Psoas muscle (tissue), 8 donors: Measurements from ENCODE around the gene PGBD2. TPM values are rescaled to one million over a fixed set of nuclear protein-coding genes. Genes with fewer than 3 reads are reported as not detected.

Experiments
- ATAC-seq, 4 donors: fragments of 200-7000 bp; cut with Tn5 transposase; one replicate each; pipeline ENCODE4 v1.9.1; 2020; ENCODE audit warnings: moderate library complexity in 3 of 4, mild to moderate bottlenecking in 2 of 4
- DNase-seq, 2 donors: peaks; one replicate each; pipeline ENCODE4 v3.0.0-alpha.2; 2020
- H3K27ac ChIP-seq: fragments of 200-600 bp; one replicate; pipeline ENCODE4 v1.8.0; 2022
- H3K27me3 ChIP-seq, 3 donors: fragments of 200-600 bp in 1 of 3; one replicate each; pipeline versions ENCODE4 v1.6.1 to v1.8.0; 2013 to 2022; ENCODE audit warnings: low read length in 2 of 3, mild to moderate bottlenecking in 2 of 3, moderate library complexity in 1 of 3; ENCODE audit not compliant: insufficient read depth in 3 of 3
- H3K36me3 ChIP-seq, 2 donors: fragments of 200-600 bp in 1 of 2; one replicate each; pipeline versions ENCODE4 v1.6.1 to v1.8.0; 2013 to 2022; ENCODE audit warnings: low read depth in 1 of 2, mild to moderate bottlenecking in 1 of 2, moderate library complexity in 1 of 2; ENCODE audit not compliant: insufficient read depth in 1 of 2
- H3K4me1 ChIP-seq: fragments of 200-600 bp; one replicate; pipeline ENCODE4 v1.8.0; 2022
- H3K4me3 ChIP-seq: fragments of 200-600 bp; one replicate; pipeline ENCODE4 v1.8.0; 2022; ENCODE audit warnings: mild to moderate bottlenecking
- H3K9me3 ChIP-seq: fragments of 200-600 bp; one replicate; pipeline ENCODE4 v1.8.0; 2022
- WGBS, 3 donors: extraction: QIAGEN DNeasy Blood & Tissue Kit; methylation state at CpG; one replicate each; pipeline versions ENCODE4 v1.1.6 to v1.1.7; 2013; 5-methylcytosine and 5-hydroxymethylcytosine counted together
- intact Hi-C, 2 donors: fragments of 100-400 bp; cut with DNase I; formaldehyde crosslinking; loops; one replicate each; pipeline versions ENCODE4 v1.11.0 to v1.14.2; 2022
- polyA plus RNA-seq, 3 donors: library from polyadenylated mRNA; stranded (reverse); fragments of 200-250 nt; gene quantifications; one replicate each; pipeline ENCODE4 v1.2.3, GENCODE V29; 2013
- total RNA-seq, 4 donors: library from RNA; stranded (reverse); fragmentation: NEBNext Ultra II Directional in 2 of 4; extraction: Animal tissue kit (Norgen Biotek cat#: 25700) in 2 of 4; gene quantifications; one replicate each; pipeline versions ENCODE4 v1.2.1 to v1.2.4, GENCODE V29; 2021 to 2023
- TF ChIP-seq, protein P1 (sequence below): fragments of 200-600 bp; IDR thresholded peaks from one replicate; pipeline ENCODE4 v1.8.0; 2022; ENCODE audit warnings: antibody characterized with exemption
- donor health status: healthy with polysubstance abuse.
- donor health status: DM: no; HTN: no; CAD: no; lungs with moderate emphysema.
- donor health status: Bipolar disorder and iron deficiency.
- donor health status: healthy.
- donor health status: DM: yes; HTN: yes; CAD: no.
- donor health status: DM: no; HTN: no; CAD: no.
- donor health status: DM: no; HTN: no; CAD: no.
- donor health status: DM: yes; HTN: yes; CAD: no.

The PGBD2 gene
- total and polyA plus RNA-seq, 7 donors: 1.3 to 3.9 (median 2.0) TPM

DNA sequence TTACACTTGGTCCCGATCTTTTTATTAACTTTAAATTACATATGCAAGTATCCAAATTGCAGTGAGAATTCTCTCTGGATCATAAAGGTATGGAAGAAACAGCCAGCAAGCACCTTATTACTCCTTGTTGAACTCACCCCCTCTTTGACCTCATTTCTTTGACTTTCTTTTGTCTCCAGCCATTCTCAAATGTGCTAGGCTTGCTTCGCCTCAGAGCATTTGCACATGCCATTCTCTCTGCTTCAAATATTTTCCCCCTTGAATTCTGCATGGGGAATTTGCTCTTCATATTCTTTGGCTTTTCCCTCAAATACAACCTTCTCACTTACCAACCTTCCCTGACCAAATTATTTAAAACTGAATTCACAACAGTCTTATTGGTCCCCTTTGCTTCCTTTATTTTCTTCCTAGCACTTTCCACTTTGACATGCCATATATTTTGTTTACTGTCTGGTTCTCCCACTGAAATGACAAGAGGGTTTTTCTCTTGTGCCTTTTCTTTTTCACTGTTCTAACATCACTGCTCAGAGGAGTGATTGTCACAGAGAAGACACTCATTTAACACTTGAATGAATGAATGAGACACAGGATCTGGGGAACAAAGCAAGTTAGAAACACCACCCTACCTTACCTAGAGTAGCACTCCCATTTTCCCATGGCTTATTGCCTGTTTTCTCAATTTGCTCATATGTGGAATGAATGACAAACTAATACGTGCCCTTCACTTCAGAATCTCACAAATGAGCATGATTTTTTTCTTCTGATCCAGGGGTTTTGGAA, 1.4 kb upstream of the PGBD2 start:
- Histone ChIP-seq H3K4me3 (no peak overlapping the region), H3K4me1 (peaks cover 7% of the 10 kb centered on the region), H3K27ac (no peak overlapping the region), H3K36me3 (no peaks in the 10 kb centered on the region), H3K27me3 (no peaks in the 10 kb centered on the region), H3K9me3 (no peaks in the 10 kb centered on the region)
- TF ChIP-seq, protein P1, sequence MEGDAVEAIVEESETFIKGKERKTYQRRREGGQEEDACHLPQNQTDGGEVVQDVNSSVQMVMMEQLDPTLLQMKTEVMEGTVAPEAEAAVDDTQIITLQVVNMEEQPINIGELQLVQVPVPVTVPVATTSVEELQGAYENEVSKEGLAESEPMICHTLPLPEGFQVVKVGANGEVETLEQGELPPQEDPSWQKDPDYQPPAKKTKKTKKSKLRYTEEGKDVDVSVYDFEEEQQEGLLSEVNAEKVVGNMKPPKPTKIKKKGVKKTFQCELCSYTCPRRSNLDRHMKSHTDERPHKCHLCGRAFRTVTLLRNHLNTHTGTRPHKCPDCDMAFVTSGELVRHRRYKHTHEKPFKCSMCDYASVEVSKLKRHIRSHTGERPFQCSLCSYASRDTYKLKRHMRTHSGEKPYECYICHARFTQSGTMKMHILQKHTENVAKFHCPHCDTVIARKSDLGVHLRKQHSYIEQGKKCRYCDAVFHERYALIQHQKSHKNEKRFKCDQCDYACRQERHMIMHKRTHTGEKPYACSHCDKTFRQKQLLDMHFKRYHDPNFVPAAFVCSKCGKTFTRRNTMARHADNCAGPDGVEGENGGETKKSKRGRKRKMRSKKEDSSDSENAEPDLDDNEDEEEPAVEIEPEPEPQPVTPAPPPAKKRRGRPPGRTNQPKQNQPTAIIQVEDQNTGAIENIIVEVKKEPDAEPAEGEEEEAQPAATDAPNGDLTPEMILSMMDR: no peak
- intact Hi-C loops: loop anchor here in 1 of 2 donors (2.0 kb wide), 1 partner anchor 30 kb away; no protein-coding TSS in a partner anchor
- 90 to 94% (median 92%) methylated on average over 3 of the region's 3 CpGs for WGBS, 3 donors
- no peak for DNase-seq
- no peak for ATAC-seq

DNA sequence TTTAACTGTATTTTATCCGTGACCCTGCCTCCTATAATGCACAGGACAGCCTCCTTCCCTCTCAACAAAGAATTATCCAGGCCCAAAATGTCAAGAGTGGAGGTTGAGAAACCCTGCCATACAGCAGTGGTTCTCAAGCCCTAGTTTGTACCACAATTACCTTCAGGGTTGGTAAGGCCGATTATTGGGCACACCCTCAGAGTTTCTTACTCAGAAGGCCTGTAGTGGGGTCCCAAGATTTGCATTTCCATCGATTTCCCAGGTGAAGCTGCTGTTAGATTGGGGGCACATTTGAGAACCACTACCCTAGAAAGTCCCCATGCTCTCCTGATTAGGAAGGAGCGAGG, 400 bp upstream of the PGBD2 start:
- no peaks in the 10 kb centered on the region for H3K9me3 ChIP-seq
- no peaks in the 10 kb centered on the region for H3K36me3 ChIP-seq
- TF ChIP-seq, protein P1: no peak
- peak overlapping the region; percentile 97 for H3K27ac ChIP-seq
- intact Hi-C loops: loop anchor here in 1 of 2 donors (2.0 kb wide), 1 partner anchor 31 kb away; no protein-coding TSS in a partner anchor
- 25 to 34% (median 29%) methylated on average over 4 of the region's 4 CpGs for WGBS, 3 donors
- H3K27me3 ChIP-seq: no peaks in the 10 kb centered on the region
- DNase-seq (no peak), ATAC-seq (peak in 1 of 4 donors; percentile 3)
- H3K4me3 ChIP-seq: peak overlapping the region; percentile 84
- H3K4me1 ChIP-seq: peaks cover 7% of the 10 kb centered on the region

DNA sequence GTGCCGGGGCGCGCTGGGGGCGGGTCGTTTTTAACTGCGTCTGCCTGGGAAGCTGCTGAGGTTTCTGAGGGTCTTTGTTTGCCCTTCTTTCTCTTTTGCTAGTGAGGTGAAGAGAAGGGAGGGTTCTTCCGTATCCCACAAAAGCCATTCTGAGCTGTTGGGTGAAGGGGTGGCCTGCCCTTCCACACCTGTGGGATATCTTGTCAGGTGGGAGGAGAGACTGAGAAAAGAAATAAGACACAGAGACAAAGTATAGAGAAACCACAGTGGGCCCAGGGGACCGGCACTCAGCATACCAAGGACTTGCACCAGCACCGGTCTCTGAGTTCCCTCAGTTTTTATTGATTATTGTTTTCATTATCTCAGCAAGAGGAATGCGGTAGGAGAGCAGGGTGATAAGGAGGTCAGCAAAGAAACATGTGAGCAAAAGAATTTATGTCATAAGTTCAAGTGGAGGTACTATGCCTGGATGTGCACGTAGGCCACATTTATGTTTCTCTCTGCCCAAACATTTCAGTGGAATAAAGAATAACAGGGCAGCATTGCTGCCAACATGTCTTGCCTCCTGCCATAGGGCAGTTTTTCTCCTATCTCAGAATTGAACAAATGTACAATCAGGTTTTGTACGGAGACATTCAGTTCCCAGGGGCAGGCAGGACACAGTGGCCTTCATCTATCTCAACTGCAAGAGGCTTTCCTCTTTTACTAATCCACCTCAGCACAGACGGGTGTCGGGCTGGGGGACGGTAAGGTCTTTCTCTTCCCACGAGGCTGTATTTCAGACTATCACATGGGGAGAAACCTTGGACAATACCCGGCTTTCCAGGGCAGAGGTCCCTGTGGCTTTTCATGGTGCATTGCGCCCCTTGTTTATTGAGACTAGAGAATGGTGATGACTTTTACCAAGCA, 972 bp downstream of the PGBD2 start:
- intact Hi-C loops: no loop called here
- WGBS, 3 donors: 17 to 25% (median 20%) methylated on average over 18 of the region's 18 CpGs
- H3K27ac ChIP-seq: peak overlapping the region; percentile 97
- H3K27me3 ChIP-seq: no peaks in the 10 kb centered on the region
- H3K4me1 ChIP-seq: peaks cover 7% of the 10 kb centered on the region
- H3K9me3 ChIP-seq: no peaks in the 10 kb centered on the region
- peak in 1 of 2 donors; percentile 18 for DNase-seq
- ATAC-seq: no peak
- peak overlapping the region; percentile 84 for H3K4me3 ChIP-seq
- TF ChIP-seq, protein P1: no peak
- H3K36me3 ChIP-seq: no peaks in the 10 kb centered on the region

DNA sequence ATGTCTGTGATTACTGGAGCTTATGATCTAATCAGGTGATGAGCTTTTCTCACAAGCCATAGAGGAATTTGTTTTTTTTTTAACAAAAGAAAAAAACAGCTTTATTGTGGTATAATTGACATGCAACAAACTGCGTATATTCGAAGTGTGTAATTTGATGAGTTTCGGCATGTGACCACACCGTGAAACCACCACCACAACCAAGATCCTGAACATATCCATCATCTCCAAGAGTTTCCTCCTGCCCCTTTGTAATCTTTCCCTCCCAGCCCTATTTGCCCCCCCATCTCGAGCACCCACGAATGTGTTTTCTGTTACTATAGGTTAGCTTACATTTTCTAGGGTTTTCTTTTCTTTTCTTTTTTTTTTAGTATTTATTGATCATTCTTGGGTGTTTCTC, 4.7 kb downstream of the PGBD2 start:
- ATAC-seq (no peak), DNase-seq (no peak)
- Histone ChIP-seq H3K4me3 (no peak overlapping the region), H3K27ac (no peak overlapping the region), H3K4me1 (peaks cover 7% of the 10 kb centered on the region), H3K27me3 (no peaks in the 10 kb centered on the region), H3K36me3 (peaks cover 0 to 23% of the 10 kb centered on the region in 2 donors), H3K9me3 (no peaks in the 10 kb centered on the region)
- TF ChIP-seq, protein P1: no peak
- intact Hi-C loops: no loop called here
- WGBS, 3 donors: 87 to 94% (median 91%) methylated on average over 6 of the region's 6 CpGs
